AG10803 (cell line): ENCODE results near the gene SIN3B.

Source experiments
- DNase-seq: peaks from one replicate; pipeline ENCODE4 v3.0.0; 2010; ENCODE audit warnings: low read depth
- H3K4me3 ChIP-seq: 2 replicates; pipeline ENCODE4 v1.5.1; 2011; ENCODE audit warnings: mild to moderate bottlenecking, low read length, control low read depth
- TF ChIP-seq, protein P1 (sequence below): conservative IDR thresholded peaks from 2 replicates; pipeline ENCODE4 v1.5.1; 2011; ENCODE audit warnings: mild to moderate bottlenecking, low read length, control low read depth, inconsistent platforms

SIN3B gene

DNA sequence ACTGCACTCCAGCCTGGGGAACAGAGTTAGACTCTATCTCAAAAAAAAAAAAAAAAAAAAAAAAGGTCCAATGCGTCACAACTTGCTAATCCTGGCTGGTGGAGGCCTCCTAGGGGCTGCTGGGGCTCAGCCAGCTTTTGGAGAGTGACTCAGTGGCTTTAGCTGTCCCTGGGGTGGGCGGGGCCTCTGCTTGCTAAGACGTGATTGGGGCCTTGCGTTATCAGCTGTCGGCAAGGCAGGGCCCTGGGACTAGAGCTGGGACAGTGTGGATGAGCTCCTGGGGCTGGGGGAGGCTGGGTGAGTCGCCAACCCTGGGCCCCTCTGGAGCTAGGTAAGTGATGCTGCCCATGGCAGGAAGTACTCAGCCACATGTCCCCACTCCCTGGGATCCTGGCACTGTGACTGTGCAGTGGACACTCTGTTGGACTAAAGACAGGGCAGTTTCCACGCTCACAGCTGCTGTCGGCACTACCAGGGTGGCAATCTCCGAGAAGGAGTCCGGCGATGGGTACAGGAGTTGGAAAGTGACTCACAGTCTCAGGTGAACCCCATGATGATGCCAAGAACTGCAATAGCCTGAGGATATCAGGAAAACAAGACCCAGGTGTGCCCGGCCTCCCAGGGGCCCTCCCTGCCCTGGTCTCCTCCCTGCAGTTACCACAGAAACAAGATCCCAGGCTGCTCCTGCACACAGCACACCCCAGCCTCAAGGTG, 91.8 kb downstream of the SIN3B start:
- H3K4me3 ChIP-seq: no peak overlapping the region
- TF ChIP-seq, protein P1, sequence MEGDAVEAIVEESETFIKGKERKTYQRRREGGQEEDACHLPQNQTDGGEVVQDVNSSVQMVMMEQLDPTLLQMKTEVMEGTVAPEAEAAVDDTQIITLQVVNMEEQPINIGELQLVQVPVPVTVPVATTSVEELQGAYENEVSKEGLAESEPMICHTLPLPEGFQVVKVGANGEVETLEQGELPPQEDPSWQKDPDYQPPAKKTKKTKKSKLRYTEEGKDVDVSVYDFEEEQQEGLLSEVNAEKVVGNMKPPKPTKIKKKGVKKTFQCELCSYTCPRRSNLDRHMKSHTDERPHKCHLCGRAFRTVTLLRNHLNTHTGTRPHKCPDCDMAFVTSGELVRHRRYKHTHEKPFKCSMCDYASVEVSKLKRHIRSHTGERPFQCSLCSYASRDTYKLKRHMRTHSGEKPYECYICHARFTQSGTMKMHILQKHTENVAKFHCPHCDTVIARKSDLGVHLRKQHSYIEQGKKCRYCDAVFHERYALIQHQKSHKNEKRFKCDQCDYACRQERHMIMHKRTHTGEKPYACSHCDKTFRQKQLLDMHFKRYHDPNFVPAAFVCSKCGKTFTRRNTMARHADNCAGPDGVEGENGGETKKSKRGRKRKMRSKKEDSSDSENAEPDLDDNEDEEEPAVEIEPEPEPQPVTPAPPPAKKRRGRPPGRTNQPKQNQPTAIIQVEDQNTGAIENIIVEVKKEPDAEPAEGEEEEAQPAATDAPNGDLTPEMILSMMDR: no peak
- DNase-seq: peak; percentile 44

DNA sequence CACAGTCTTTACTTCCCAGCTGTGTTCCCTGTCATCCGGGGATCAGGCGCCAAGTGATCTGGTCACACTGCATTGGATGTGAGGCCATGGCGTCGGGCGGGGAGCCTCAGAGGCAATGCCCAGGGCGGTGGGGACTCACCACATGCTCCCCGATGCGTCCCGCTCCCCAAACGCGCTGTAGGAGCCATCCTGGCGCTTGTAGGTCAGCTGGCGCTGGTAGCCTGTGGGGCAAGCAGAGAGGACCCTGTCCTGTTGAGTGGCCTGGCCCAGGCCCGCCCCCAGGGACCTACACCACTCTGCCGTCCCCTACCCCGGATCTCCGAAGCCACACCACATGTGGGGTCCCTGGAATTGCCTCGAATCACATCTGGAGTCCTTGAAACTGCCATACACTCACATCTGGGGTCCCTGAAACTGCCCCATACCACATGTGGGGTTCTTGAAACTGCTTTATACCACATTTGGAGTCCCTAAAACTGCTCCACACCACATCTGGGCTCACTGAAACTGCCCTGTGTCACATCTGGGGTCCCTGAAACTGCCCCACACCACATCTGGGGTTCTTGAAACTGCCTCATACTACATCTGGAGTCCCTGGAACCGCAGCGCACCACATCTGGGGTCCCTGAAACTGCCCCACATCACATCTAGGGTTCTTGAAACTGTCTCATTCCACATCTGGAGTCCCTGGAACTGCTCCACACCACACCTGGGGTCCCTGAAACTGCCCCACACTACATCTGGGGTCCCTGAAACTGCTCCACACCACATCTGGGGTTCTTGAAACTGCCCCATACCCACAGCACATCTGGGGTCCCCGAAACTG, 92.8 kb downstream of the SIN3B start:
- H3K4me3 ChIP-seq: no peak overlapping the region
- TF ChIP-seq, protein P1: no peak
- no peak for DNase-seq

DNA sequence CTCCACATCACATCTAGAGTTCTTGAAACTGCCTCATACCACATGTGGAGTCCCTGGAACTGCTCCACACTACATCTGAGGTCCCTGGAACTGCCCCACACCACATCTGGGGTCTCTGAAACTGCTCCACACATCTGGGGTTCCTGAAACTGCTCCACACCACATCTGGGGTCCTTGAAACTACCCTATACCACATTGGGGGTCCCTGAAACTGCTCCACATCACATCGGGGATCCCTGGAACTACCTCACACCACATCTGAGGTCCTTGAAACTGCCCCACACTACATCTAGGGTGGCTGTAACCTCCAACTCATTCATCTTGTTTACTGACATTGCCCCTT, 93.4 kb downstream of the SIN3B start:
- no peak for DNase-seq
- H3K4me3 ChIP-seq: no peak overlapping the region
- TF ChIP-seq, protein P1: no peak

DNA sequence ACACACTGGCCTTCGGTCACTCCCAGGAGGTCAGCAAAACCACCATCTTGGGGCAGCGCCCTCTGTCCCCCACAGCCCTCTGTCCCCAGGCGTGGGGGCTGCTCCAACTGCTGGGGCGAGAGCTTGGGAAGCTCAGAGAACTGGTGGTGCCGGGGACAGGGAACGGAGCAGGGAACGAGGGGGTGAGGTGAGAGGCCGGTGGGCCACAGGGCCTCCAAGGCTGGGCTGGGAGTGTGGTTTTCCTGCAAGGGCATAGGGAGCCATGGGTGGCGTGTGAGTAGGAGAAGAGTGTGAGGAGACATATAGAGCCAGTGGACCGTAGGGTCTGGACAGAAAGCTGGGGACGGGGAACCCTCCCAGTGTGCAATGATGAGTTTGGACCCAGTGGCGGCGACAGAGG, 93.8 kb downstream of the SIN3B start:
- no peak for DNase-seq
- no peak overlapping the region for H3K4me3 ChIP-seq
- TF ChIP-seq, protein P1: no peak

DNA sequence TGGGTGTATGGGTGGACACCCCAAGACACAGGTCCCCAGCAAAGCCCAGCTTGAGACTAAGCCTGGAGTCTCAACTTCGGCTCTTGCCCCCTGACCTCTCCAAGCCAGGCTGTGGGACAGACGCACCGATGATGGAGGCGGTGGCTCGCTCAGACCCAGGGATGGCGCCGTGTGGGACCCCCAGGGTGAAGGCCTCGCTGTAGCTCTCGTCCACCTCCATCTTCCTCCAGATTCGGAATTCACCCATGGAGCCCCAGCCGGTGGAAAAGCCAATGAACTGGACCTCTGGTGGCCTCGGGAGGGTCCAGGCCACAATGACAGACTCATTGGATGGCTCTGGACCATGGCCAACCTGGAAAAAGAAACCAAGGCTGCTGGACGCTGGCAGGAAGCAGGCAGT, 98.7 kb downstream of the SIN3B start:
- no peak for DNase-seq
- TF ChIP-seq, protein P1: no peak
- no peak overlapping the region for H3K4me3 ChIP-seq

DNA sequence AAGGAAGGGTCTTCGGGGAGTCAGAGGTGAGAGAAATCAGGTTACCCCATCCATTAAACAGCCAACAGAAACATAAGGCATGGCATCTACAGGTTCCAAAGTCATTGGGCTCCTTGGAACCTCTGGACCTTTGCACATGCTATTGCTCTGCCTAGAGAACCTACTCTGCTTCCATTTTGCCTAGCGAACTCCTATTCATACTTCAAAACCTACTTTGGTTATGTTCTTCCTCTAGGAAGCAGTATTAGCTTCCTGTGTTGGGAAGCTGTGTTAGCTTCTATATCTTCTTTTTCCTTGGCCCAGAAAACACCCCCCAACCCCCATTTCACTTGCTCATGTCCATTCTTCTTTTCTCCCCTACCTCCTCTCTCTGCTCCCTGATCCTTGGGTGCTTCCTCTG, 99.2 kb downstream of the SIN3B start:
- no peak for DNase-seq
- TF ChIP-seq, protein P1: no peak
- no peak overlapping the region for H3K4me3 ChIP-seq

DNA sequence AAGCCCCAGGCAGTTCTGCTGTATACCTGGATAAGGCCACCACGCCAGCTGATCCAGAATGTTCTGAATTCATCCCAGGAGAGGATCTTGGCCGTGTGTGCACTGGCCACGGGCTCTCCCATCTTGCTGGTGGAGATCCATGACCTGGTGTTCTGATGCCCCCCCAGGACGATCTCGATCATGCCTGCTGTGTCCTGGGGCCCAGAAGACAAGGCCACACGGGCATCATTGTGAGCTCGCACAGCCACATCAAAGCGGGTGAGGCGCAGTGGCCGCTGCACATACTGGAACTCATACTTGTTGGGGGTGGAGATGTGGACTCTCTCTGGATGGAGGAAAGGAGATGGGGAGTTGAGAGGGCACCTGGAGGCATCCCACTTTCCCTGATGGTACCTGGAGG, 99.7 kb downstream of the SIN3B start:
- TF ChIP-seq, protein P1: no peak
- DNase-seq: no peak
- no peak overlapping the region for H3K4me3 ChIP-seq
